COLO668 (cell line): ENCODE results near the gene TMEM59.
"Not testable (repeated sequence)": the region's sequence is repeated elsewhere in the genome, so short reads cannot be mapped to it uniquely, and the experiment has no call there.

Source experiments
- DNase-seq: peaks from one replicate; lab custom pipeline; 2025; ENCODE audit not compliant: unreplicated experiment; lab: John Stamatoyannopoulos, UW

Gene TMEM59, protein sequence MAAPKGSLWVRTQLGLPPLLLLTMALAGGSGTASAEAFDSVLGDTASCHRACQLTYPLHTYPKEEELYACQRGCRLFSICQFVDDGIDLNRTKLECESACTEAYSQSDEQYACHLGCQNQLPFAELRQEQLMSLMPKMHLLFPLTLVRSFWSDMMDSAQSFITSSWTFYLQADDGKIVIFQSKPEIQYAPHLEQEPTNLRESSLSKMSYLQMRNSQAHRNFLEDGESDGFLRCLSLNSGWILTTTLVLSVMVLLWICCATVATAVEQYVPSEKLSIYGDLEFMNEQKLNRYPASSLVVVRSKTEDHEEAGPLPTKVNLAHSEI

DNA sequence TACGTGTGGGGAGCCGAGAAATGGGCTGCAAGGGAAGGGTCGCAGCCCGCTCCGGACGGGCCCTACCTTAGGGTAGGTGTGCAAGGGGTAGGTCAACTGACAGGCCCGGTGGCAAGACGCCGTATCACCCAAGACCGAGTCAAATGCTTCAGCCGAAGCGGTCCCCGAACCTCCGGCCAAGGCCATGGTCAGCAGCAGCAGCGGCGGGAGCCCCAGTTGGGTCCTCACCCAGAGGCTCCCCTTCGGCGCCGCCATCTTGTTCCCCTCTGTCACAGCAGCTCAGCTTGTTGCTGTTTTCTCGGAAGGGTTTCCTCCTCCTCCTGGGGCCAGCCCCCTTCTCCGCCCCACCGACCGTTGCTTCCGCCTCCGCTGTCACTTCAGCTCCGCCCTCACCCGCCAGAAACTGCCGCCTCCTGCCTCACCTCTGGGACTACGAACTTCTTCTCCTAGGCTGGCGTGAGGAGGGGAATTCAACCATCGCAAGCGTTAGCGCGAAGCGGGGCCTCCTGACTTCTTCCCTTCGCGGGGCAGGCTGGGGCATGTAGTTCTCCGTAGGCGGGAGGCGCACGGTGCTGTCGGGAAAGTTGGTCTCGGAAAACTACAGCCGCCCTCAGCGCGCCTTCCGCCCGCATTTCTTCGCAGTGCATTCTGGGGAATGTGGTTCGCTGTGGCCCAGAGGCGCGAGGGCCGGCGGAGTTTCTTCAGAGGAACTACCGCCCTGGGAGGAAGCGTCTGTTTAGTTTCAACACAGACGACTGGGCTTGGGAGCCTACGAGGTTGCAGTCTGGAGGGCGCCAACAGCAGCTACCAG lies at the start of gene TMEM59, which contains the start of gene TCEANC2:
Gene TMEM59 (minus strand): TSS at position 271 of the 811 bp plus-strand sequence. CDS start 16 bp downstream, at position 255.
Gene TCEANC2 (plus strand): TSS at position 675 of the 811 bp plus-strand sequence. CDS start 815 bp downstream, outside the sequence.
- peak; percentile 100 for DNase-seq

DNA sequence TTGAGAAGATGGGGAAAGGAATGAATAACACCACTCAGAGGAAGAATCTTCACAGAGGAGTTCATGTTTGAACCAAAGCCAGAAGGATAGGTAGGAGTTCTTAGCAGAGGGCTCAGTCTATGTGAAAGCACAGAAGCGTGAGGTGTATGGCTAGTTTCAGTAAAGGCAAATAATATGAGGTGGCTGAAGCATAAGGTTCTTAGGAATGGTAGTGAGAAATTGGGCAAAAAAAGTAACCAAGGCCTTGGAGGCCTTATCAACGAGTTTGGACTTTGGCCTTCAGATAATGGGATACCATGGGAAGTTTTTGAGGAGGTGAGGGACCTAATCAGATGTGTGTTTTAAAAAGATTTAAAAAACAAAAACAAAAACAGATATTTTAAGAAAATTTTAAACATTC lies 47.5 kb upstream of the TMEM59 start:
- DNase-seq, result no peak

DNA sequence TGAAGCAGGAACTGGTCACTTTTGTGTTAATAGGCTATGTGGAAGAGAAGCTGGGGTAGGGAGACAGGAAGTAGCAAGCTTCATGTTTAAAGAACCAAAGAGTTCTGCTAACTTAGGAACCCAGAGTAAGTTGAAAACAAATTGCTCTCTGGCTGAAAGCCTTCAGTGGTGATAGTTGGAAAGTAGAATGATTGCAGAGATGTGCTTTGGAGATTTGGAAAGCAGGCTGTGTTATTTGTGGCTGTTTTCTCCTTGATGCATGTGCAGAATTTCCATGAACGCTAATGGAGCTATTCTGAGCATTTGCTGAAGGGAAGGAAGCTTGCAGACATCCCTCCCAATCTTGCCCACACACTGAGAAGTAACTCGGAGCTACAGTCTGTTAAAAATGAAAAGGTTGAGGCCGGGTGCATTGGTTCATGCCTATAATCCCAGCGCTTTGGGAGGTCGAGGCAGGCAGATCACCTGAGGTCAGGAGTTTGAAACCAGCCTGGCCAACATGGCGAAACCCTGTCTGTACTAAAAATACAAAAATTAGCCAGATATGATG lies 46.1 kb upstream of the TMEM59 start:
- no peak for DNase-seq

DNA sequence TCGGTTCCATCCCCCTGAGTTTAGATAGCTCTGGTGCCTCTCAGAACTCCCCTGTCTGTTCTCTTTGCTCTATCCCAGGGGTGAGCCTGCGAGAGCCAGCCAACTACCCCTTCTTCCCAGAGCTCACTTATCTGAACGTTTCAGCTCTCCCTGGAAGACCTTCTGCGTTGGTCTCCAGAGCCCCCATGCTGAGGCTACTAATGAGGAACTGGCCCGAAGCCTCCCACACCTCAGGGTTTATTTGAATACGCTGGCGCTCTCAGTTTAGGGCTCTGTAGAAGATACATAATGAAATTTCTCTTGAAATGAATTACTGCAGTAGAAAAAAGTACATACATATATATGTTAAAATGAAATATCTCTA lies 43.9 kb upstream of the TMEM59 start:
- DNase-seq, result no peak

DNA sequence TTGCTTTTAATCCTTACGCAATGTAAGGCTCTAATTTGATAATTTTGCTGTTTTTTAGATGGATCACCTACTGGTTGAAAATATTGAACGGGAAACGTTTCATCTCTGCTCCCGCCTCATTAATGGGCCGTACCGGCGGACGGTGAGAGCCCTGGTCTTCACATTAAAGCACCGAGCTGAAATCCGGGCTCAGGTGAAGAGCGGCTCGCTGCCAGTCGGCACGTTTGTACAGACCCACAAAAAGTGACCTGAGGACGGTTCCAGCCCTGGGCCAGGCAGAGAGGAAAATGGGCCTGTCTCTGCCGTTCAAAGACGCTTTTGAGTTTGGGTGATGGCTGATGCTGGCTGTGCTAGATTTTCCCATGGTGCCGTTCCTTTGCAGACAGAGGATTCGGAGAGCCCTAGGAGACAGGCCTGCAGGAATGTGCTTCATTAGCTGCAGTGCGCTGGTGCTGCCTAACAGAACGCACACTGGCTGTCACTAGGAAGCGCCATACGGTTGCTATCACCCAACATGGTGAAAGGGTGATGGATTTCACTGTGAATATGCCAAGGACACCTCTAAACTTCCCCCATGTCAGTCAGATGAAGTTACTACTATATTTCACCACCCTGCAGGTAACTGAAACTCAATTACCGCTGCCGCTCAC lies 43.3 kb upstream of the TMEM59 start:
- no peak for DNase-seq

DNA sequence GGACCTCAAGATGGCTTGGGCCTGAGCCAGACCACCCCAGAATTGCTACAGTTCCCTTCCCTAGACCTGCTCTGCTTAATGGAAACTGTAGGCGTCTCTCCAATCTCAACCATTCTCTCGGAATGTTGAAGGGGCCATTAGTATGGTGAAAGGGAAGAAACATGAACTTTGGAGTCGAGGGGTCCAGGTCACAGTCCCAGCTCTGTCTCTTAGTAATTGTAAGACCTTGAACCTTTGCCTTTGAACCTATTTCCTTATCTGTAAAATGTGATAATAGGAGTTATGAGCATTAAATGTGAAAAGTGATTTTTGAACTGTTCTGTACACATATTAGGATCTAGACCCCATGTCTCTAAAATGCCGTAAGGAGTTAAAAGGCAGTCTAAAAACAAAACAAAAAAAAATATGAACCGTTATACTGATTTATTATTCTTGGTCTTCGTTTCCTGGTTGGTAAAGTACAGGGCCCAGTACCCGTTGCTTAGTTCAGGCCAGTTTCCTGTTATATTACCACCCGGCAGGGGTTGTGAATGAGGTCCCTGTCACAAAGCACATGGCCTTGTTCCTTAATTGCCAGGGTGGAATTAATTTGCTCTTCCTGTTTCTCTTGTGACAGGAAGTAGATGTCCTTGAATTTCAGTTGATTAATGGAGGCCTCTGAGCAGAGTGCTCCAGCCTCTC lies 42.7 kb upstream of the TMEM59 start:
- DNase-seq, result no peak

DNA sequence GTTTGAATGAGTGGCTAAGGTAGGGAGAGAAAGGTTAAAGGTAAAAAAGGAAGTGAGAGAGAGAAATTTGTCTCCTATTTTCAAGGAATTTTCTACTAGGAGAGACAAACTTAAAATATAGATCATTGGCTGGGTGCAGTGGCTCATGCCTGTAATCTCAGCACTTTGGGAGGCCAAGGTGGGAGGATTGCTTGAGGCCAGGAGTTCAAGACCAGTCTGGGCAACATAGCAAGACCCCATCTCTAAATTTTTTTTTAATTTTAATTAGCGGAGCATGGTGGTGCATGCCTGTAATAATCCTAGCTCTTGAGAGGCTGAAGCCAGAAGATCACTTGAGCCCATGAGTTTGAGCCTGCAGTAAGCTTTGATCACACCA lies 41.7 kb upstream of the TMEM59 start:
- DNase-seq, result not testable (repeated sequence)

DNA sequence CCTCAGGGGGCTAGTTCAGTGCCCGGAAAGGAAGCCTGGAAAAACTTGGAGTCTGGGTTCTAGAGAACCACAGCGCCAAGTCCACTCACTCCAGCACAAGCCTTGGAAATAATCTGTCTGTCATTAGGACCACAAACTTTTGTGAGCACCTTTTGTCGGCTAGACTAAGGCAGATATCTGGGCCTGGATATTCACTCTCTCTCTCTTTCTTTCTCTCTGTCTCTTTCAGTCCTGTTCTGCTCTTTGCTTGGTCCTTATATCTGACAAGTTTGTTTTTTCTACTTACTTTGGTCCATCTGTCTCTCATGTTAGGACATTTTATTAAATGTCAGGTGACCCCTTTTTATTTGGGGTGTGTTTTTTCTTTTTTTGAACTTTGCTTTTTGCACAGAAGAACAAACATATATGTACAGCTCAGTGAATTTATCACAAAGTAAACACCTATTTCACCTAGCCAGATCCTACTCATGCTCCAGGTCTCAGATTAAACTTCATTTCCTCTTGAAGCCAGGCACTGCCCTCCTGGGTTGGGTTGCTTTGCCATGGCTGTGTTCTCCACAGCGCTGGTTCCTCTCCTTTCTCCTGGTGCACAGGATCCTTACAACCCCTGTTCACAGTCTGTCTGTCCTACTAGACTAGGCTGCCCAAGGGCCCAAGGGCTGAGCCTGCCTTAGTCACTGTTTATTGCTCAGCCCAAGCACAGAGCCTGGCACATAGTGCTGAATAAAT lies 41.2 kb upstream of the TMEM59 start:
- no peak for DNase-seq

DNA sequence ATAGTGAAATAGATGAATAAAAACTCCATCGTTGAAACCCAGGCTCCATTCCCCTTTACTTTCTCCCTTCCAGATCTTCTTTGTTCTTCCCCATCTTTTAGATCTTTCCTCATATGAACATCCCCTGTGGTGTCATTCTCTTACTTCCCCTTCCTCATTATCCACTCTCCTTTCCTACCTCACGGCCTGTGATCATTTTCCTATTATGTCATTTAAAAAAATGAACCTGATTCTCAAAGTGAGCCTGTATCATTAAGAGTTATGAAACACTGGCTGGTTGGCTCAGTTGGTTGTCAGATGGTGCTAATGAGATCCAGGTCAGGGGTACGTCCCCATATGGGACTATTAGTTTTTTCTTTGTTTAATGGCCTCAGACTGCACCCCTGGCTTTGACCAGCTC lies 38.7 kb upstream of the TMEM59 start:
- no peak for DNase-seq

DNA sequence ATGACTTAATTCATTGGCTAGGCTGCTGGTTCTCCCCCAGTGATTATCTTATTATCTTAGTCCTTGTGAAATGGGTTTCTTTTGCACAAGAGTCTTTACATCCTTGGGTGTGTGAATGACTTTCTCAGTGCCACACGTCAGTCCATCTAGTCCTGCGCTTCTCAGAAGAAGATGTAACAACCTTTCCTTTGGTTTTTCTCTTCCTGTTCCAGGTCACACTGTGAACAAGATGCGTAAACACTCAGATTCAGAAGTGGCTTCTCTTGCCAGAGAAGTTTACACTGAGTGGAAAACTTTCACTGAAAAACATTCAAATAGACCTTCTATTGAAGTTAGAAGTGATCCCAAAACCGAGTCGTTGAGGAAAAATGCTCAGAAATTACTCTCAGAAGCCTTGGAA lies 35.4 kb upstream of the TMEM59 start:
- no peak for DNase-seq

DNA sequence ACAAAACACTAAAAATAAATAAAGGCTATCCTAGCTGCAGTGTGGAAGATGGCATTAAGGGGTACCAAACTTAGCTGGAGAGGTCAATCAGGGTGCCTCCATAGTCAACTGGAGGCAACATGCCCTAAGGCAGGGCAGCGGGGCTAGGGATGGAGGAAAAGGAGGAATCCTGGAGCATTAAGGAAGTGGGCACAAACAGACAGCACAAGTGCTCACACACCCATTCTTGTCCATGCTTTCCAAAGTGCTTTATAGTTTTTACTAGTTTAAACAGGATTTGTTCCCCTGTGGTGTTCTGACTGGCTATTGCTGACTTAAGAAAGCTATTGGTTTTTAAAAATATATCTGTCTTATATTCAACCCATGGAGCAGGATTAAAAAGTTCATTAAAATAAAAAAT lies 33.8 kb upstream of the TMEM59 start:
- DNase-seq, result no peak

DNA sequence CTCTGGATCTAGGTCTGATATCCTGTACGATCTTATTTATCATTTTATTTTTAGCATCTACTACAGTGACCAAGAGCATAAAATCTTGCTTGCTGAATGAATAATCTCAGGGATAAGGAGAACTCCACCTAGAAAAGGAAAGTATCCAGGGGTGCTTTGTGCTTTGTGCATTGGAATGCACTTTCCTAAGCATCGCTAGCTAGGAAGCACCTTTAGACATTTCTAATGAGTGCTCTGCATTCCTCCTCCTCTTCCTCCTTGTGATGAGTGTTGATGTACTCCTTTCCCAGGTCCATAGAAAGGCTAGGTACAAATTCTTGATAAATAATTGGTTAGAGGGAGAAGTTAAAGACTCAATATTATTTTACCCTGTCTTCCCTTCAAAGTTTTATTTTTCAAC lies 31.8 kb upstream of the TMEM59 start:
- DNase-seq, result no peak

DNA sequence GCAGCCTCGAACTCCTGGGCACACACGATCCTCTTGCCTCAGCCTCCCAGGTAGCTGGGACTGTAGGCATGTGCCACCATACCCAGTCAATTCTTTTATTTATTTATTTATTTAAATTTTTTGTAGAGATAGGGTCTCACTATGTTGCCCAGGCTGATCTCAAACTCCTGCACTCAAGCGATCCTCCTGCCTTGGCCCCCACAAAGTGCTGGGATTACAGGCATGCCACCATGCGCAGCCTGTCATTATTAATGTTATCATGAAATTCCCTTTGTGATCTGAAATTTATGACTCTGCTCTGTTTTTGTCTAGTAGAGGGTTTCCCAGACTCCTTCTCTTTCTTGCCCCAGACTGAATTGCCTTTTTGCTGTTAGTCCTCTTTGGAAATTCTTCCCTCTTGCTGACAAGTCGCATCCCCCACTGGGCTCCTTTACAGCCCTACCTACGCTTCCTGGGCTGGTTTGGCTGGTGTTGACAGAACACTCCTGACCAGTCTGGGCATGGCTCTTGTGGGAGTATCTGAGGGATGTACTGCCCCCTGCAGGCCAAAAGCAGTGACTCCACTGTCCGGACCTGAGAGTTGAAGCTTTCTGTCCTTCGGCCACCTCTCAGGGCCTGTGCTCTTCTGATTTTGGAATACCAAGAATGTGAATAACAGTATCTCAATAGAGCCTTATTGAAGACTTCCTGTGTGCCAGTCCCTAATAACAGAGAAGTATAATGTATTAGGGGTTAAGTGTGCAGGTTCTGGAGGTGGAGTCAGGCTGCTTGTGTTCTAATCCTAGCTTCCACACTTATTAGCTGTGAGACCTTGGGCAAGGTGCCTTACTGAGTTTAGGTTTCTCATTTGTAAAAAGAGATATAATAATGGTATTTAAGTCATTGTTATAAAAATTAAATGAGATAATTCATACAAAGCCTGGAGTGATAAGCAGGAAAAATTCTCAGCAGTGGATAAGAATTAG lies 28.6 kb upstream of the TMEM59 start:
- DNase-seq, result peak; percentile 87

DNA sequence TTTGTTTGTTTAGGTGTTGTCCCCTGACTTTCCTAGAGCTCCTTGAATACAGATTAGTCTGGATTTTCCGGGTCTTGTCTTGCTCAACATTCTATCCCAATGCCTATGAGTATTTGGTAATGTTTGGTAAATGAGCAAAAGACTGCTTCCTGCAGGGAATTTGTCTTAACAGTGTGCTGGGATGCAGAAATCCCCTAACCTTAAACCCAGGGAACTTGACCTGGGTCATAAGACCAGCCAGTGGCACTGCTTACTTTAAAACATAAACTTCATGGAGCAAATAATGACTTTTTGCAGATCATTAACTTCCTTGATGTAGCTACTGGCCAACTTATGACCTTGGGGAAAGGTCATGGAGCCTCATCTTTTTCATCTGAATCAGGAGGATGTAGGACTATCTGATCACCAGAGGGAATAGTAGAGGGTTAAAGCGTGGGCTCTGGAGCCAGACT lies 27.6 kb upstream of the TMEM59 start:
- no peak for DNase-seq

DNA sequence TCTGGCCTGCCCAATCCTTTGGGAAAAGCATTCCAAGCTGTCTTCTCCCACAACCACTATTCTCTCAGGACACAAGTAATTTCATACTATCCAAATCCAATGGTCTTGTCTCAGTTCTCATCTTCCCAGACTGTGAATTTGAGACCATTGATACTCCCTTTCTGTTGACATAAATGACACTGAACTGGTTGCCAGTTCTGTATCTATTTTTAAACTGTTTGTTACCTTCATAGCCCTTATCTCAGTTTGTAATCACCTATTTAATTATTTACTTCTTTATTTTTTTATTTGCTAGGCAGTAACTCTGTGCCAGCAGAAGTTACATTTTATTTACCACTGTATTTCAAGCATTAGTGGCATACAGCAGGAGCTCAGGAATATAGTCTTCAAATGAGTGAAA lies 24.4 kb upstream of the TMEM59 start:
- no peak for DNase-seq

DNA sequence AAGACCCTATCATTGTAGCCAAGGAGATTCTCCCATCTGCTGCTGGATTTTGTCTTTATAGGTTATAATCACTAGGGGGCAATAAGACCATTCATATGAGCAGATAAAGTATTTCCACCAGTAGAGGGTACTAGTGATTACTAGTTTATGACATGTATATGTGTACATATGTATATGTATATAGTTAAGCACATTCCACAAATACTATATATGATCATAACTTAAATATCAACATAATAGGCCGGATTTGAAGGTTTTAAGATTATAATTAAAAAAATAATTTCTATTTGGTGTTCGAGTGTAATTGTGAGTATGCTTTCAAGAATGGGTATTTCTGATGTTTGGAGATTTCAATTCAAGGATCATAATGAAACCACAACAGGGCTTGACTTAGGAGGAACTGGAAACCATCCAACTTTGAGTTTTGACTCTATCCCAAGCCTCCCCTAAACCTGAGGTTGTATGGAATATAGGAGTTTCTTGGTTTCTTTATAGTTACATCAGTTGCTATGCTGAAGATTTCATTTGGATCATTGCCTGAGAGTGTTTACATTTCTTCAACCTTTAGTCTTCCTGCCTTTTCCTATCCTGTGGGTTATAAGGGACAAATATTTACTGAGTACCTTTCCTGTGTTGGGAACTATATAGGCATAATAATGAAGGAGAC lies 17.3 kb upstream of the TMEM59 start:
- no peak for DNase-seq

DNA sequence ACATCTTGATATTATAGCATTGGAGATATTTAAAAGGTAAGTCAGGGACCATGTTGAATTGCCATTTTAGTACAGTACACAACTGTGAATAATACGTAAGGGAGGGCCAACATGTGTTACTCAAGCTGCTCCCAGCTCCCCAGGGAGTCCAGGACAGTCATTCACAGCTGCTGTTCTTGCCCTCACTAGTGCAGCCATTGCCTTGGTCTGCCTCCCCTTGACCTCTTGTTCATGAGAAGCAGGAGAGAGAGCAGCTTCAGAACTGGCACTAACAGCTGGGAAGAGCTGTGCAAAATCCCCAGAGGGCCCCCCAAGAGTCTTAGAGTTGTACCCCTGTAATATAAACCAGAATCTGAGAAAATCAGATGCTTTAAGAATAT lies 16.8 kb upstream of the TMEM59 start:
- no peak for DNase-seq

DNA sequence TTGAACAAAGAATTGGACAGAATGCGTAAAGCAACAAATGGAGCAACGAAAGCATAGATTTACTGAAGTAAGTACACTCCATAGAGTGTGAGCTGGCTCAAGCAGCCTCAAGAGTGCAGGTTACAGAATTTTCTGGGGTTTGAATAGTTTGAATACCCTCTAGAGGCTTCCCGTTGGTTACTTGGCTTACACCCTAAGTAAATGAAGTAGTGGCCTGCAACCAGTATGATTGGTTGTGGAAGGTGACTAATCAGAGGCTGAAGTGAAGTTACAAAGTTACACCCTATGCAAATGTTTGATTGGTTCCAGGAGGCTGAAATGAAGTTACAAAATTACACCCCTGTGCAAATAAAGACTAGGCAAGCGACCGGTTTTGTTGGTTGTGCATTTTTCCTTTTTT lies 11.3 kb upstream of the TMEM59 start:
- no peak for DNase-seq

DNA sequence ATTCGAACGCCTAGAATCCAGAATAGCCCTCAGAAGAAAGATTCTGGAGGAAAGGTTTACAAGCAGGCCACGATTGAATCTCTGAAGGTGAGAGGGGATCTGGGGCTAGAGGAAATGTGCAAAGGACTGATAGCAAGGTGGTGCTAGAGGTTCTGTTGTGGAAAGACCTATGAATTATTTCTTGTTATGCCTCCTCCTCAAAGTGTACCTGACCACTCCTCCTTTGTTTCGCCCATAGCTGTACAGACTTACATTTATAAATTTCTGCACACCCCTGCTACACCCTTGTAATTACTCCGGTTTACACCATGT lies 1.4 kb upstream of the TMEM59 start:
- no peak for DNase-seq
